ENCODE results near the gene PNPO. TPM values are rescaled to one million over a fixed set of nuclear protein-coding genes. Genes with fewer than 3 reads are reported as not detected.

The PNPO gene
- total and polyA plus RNA-seq, 2 experiments from 2014 or later: 20.0 to 44.7 TPM

GRCh38 chr17:47981462-47981861 is 40.1 kb downstream of the PNPO start:
- H3K27me3 ChIP-seq (replicated peaks; ENCODE audit: insufficient read depth): no peaks in the 10 kb centered on the region
- H3K4me2 ChIP-seq (ENCODE audit: unreplicated experiment): no peak overlapping the region
- H3K9ac ChIP-seq: no peak overlapping the region
- H3K4me3 ChIP-seq: no peak overlapping the region
- in situ Hi-C loops (cut with MboI): no loop called here
- H3K9me2 ChIP-seq (ENCODE audit: insufficient read depth): no peaks in the 10 kb centered on the region
- H3K9me3 ChIP-seq (ENCODE audit: low read depth): no peaks in the 10 kb centered on the region
- no peaks in the 10 kb centered on the region for H3K4me1 ChIP-seq (ENCODE audit: insufficient read depth)
- H3F3A ChIP-seq (ENCODE audit: insufficient read depth): 0 out of 2 replicates have a peak, but pooled peaks cover 3% of the 10 kb centered on the region
- H3K79me2 ChIP-seq (ENCODE audit: insufficient read depth): no peaks in the 10 kb centered on the region
- peaks cover 13% of the 10 kb centered on the region; the same call in 1 of the 2 replicates for H3K36me3 ChIP-seq (ENCODE audit: low read depth)
- TF ChIP-seq EZH2phosphoT487 (IDR thresholded peaks at IDR 0.05; ENCODE audit: insufficient read depth, low read depth) (no peak), EZH2 (IDR thresholded peaks at IDR 0.05; ENCODE audit: insufficient read depth, poor library complexity, severe bottlenecking) (no peak)
- H2AFZ ChIP-seq: no peak overlapping the region
- no peak for DNase-seq
- H4K20me1 ChIP-seq (ENCODE audit: insufficient read depth): no peaks in the 10 kb centered on the region
- H3K27ac ChIP-seq: no peak overlapping the region
- WGBS, 2 experiments (ENCODE audit: low coverage in 1 of 2, low lambda C conversion rate in 2 of 2, missing lambda C conversion rate in 2 of 2): 97 to 100% methylated on average over 9 of the region's 9 CpGs

- Histone ChIP-seq H3K4me3 (no peak overlapping the region), H3K27ac (no peak overlapping the region), H4K20me1 (ENCODE audit: insufficient read depth) (no peaks in the 10 kb centered on the region), H3K9ac (no peak overlapping the region), H3K9me3 (ENCODE audit: low read depth) (no peaks in the 10 kb centered on the region), H3K4me1 (ENCODE audit: insufficient read depth) (0 out of 2 replicates have a peak, but pooled peaks cover under 1% of the 10 kb centered on the region), H3F3A (ENCODE audit: insufficient read depth) (0 out of 2 replicates have a peak, but pooled peaks cover 3% of the 10 kb centered on the region), H3K79me2 (ENCODE audit: insufficient read depth) (no peaks in the 10 kb centered on the region), H3K9me2 (ENCODE audit: insufficient read depth) (no peaks in the 10 kb centered on the region), H2AFZ (no peak overlapping the region), H3K27me3 (replicated peaks; ENCODE audit: insufficient read depth) (no peaks in the 10 kb centered on the region), H3K4me2 (ENCODE audit: unreplicated experiment) (no peak overlapping the region), H3K36me3 (ENCODE audit: low read depth) (peaks cover 13% of the 10 kb centered on the region; the same call in 1 of the 2 replicates)
- DNase-seq: no peak
- in situ Hi-C loops (cut with MboI): no loop called here
- TF ChIP-seq EZH2phosphoT487 (IDR thresholded peaks at IDR 0.05; ENCODE audit: insufficient read depth, low read depth) (no peak), EZH2 (IDR thresholded peaks at IDR 0.05; ENCODE audit: insufficient read depth, poor library complexity, severe bottlenecking) (no peak)
- 73 to 76% methylated on average over 14 of the region's 14 CpGs for WGBS, 2 experiments (ENCODE audit: low coverage in 1 of 2, low lambda C conversion rate in 2 of 2, missing lambda C conversion rate in 2 of 2)
These were observed 40.8 kb downstream of the PNPO start for GRCh38 chr17:47982091-47982617.

- in situ Hi-C loops (cut with MboI): no loop called here
- Histone ChIP-seq H3K9me3 (ENCODE audit: low read depth) (no peaks in the 10 kb centered on the region), H3K79me2 (ENCODE audit: insufficient read depth) (no peaks in the 10 kb centered on the region), H4K20me1 (ENCODE audit: insufficient read depth) (no peaks in the 10 kb centered on the region), H3K4me2 (ENCODE audit: unreplicated experiment) (no peak overlapping the region), H3K4me1 (ENCODE audit: insufficient read depth) (0 out of 2 replicates have a peak, but pooled peaks cover 5% of the 10 kb centered on the region), H3F3A (ENCODE audit: insufficient read depth) (0 out of 2 replicates have a peak, but pooled peaks cover 3% of the 10 kb centered on the region), H3K27me3 (replicated peaks; ENCODE audit: insufficient read depth) (no peaks in the 10 kb centered on the region), H3K9ac (no peak overlapping the region), H3K9me2 (ENCODE audit: insufficient read depth) (no peaks in the 10 kb centered on the region), H3K4me3 (no peak overlapping the region), H2AFZ (no peak overlapping the region), H3K36me3 (ENCODE audit: low read depth) (peaks cover 8% of the 10 kb centered on the region; the same call in 1 of the 2 replicates), H3K27ac (no peak overlapping the region)
- DNase-seq: no peak
- TF ChIP-seq EZH2phosphoT487 (IDR thresholded peaks at IDR 0.05; ENCODE audit: insufficient read depth, low read depth) (no peak), EZH2 (IDR thresholded peaks at IDR 0.05; ENCODE audit: insufficient read depth, poor library complexity, severe bottlenecking) (no peak)
- WGBS, 2 experiments (ENCODE audit: low coverage in 1 of 2, low lambda C conversion rate in 2 of 2, missing lambda C conversion rate in 2 of 2): 90 to 91% methylated on average over 9 of the region's 9 CpGs
These were observed 41.4 kb downstream of the PNPO start for GRCh38 chr17:47982645-47983390.

GRCh38 chr17:47983492-47984223 is 42.3 kb downstream of the PNPO start:
- in situ Hi-C loops (cut with MboI): no loop called here
- no peak overlapping the region for H3K27ac ChIP-seq
- H3K27me3 ChIP-seq (replicated peaks; ENCODE audit: insufficient read depth): no peaks in the 10 kb centered on the region

More at GRCh38 chr17:47983492-47984223, 42.3 kb downstream of the PNPO start:
- H3K9me3 ChIP-seq (ENCODE audit: low read depth): no peaks in the 10 kb centered on the region
- no peaks in the 10 kb centered on the region for H3K79me2 ChIP-seq (ENCODE audit: insufficient read depth)
- H3K4me3 ChIP-seq: no peak overlapping the region
- H3K9me2 ChIP-seq (ENCODE audit: insufficient read depth): no peaks in the 10 kb centered on the region
- H3K4me1 ChIP-seq (ENCODE audit: insufficient read depth): 0 out of 2 replicates have a peak, but pooled peaks cover 5% of the 10 kb centered on the region
- no peak overlapping the region for H2AFZ ChIP-seq
- DNase-seq: peak; percentile 61
- H4K20me1 ChIP-seq (ENCODE audit: insufficient read depth): no peaks in the 10 kb centered on the region
- 70 to 72% methylated on average over 11 of the region's 11 CpGs for WGBS, 2 experiments (ENCODE audit: low coverage in 1 of 2, low lambda C conversion rate in 2 of 2, missing lambda C conversion rate in 2 of 2)
- no peak overlapping the region for H3K9ac ChIP-seq
- no peak for TF ChIP-seq EZH2 (IDR thresholded peaks at IDR 0.05; ENCODE audit: insufficient read depth, poor library complexity, severe bottlenecking)
- no peak for TF ChIP-seq EZH2phosphoT487 (IDR thresholded peaks at IDR 0.05; ENCODE audit: insufficient read depth, low read depth)
- peaks cover 8% of the 10 kb centered on the region; the same call in 1 of the 2 replicates for H3K36me3 ChIP-seq (ENCODE audit: low read depth)
- H3K4me2 ChIP-seq (ENCODE audit: unreplicated experiment): no peak overlapping the region
- H3F3A ChIP-seq (ENCODE audit: insufficient read depth): 0 out of 2 replicates have a peak, but pooled peaks cover 3% of the 10 kb centered on the region
